Fibroblast of lung (primary cell): Measurements from ENCODE around the gene CTNND1. TPM values are rescaled to one million over a fixed set of nuclear protein-coding genes. Genes with fewer than 3 reads are reported as not detected.

Experiments used
- DNase-seq, 2 donors: peaks; one replicate each; pipeline versions ENCODE4 v3.0.0 to v3.0.0-alpha.2; 2010; ENCODE audit warnings: low read depth in 2 of 2
- H2AFZ ChIP-seq: 2 replicates; pipeline ENCODE4 v1.5.1; 2012; ENCODE audit warnings: low read length, control low read depth, inconsistent platforms
- H3K27ac ChIP-seq: 2 replicates; pipeline ENCODE4 v1.5.1; 2011; ENCODE audit warnings: low read length, control low read depth; ENCODE audit not compliant: insufficient read depth
- H3K27me3 ChIP-seq: 2 replicates; pipeline ENCODE4 v1.5.1; 2011; ENCODE audit warnings: mild to moderate bottlenecking, low read length; ENCODE audit not compliant: control insufficient read depth, insufficient read depth
- H3K36me3 ChIP-seq: 2 replicates; pipeline ENCODE4 v1.5.1; 2011; ENCODE audit warnings: low read length; ENCODE audit not compliant: control insufficient read depth, insufficient read depth
- H3K4me1 ChIP-seq: 2 replicates; pipeline ENCODE4 v1.5.1; 2011; ENCODE audit warnings: low read length; ENCODE audit not compliant: control insufficient read depth, insufficient read depth; ENCODE audit errors: extremely low read depth
- H3K4me2 ChIP-seq: 2 replicates; pipeline ENCODE4 v1.5.1; 2011; ENCODE audit warnings: low read length, control low read depth; ENCODE audit not compliant: insufficient read depth; ENCODE audit errors: extremely low read depth
- H3K4me3 ChIP-seq, 4 experiments: fragments of 200-600 bp in 1 of 4; sonication (generic) in 1 of 4; replicated peaks in 1 of 4; 2 replicates each; pipeline ENCODE4 v1.5.1; 2011 to 2016; ENCODE audit warnings: low read length in 4 of 4, low read depth in 3 of 4, mild to moderate bottlenecking in 3 of 4, control low read depth in 2 of 4, inconsistent platforms in 1 of 4, mixed read lengths in 1 of 4; ENCODE audit not compliant: insufficient read depth in 1 of 4; ENCODE audit errors: control extremely low read depth in 1 of 4
- H3K79me2 ChIP-seq: 2 replicates; pipeline ENCODE4 v1.5.1; 2012; ENCODE audit warnings: mild to moderate bottlenecking, low read length, inconsistent platforms; ENCODE audit not compliant: control insufficient read depth, insufficient read depth
- H3K9ac ChIP-seq: 2 replicates; pipeline ENCODE4 v1.5.1; 2011; ENCODE audit warnings: mild to moderate bottlenecking, low read length, control low read depth; ENCODE audit not compliant: insufficient read depth
- H3K9me3 ChIP-seq: 2 replicates; pipeline ENCODE4 v1.5.1; 2012; ENCODE audit warnings: low read depth, low read length; ENCODE audit not compliant: control insufficient read depth, insufficient read depth
- H4K20me1 ChIP-seq: 2 replicates; pipeline ENCODE4 v1.5.1; 2011; ENCODE audit warnings: low read length; ENCODE audit not compliant: control insufficient read depth, insufficient read depth; ENCODE audit errors: extremely low read depth
- CTCF ChIP-seq, 2 donors: IDR thresholded peaks in 1 of 2; conservative IDR thresholded peaks in 1 of 2; 1 replicate in 1 of 2; 2 replicates in 1 of 2; pipeline ENCODE4 v1.5.1; 2011 to 2012; ENCODE audit warnings: low read length in 2 of 2, control low read depth in 1 of 2, inconsistent platforms in 1 of 2, low read depth in 1 of 2, mild to moderate bottlenecking in 1 of 2
- EZH2 ChIP-seq: IDR thresholded peaks from 2 replicates; pipeline ENCODE4 v1.5.1; 2012; ENCODE audit warnings: low read length, control low read depth, mild to moderate bottlenecking; ENCODE audit errors: missing control alignments
- polyA plus RNA-seq, 2 donors: library from polyadenylated mRNA; depleted of rRNA in 1 of 2; stranded (reverse) in 1 of 2; unstranded in 1 of 2; fragments of >200 nt; gene quantifications; 2 replicates each; pipeline ENCODE4 v1.2.1, GENCODE V29; 2011 to 2012; ENCODE audit warnings: missing spikeins in 1 of 2
- total RNA-seq: library from RNA; depleted of rRNA; stranded (reverse); fragments of >200 nt; gene quantifications from 2 replicates; pipeline ENCODE4 v1.2.1, GENCODE V29; 2014

The CTNND1 gene
- total and polyA plus RNA-seq, 2 donors (not counting 1 experiment from before 2014, with no cell fraction given) = 103 to 190 TPM

DNA sequence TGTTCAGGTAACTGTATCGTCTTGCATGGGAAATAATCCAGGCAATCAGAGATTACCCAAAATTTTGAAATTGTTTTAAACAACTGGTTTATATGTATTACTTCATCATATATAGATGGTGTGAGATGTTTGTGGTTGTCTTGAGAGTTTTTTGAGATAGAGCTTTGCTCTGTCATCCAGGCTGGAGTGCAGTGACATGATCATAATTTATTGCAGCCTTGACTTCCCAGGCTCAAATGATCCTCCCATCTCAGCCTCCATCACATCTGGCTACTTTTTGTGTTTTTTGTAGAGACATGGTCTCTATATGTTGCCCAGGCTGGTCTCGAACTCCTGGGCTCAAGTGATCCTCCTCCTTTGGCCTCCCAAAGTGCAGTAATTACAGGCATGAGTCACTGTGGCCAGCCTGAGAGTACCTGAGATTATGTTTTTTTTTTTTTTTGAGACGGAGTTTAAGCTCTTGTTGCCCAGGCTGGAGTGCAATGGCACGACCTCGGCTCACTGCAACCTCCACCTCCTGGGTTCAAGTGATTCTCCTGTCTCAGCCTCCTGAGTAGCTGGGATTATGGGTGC is 11.5 kb downstream of the CTNND1 start:
- peaks cover 25% of the 10 kb centered on the region for H3K4me1 ChIP-seq
- TF ChIP-seq CTCF (conservative IDR thresholded peaks at IDR 0.05 in 1 of 2, IDR thresholded peaks at IDR 0.05 in 1 of 2; ENCODE audit: low read depth in 1 of 2, low read length in 2 of 2) = no peak
- no peak for TF ChIP-seq EZH2
- H3K9me3 ChIP-seq = no peaks in the 10 kb centered on the region
- H3K4me2 ChIP-seq = no peak overlapping the region
- no peak for DNase-seq
- no peaks in the 10 kb centered on the region for H3K36me3 ChIP-seq
- H3K79me2 ChIP-seq = peaks cover 93% of the 10 kb centered on the region
- no peak overlapping the region for H3K4me3 ChIP-seq
- H4K20me1 ChIP-seq = no peaks in the 10 kb centered on the region
- H2AFZ ChIP-seq = no peak overlapping the region
- H3K27me3 ChIP-seq = no peaks in the 10 kb centered on the region
- no peak overlapping the region for H3K27ac ChIP-seq
- H3K9ac ChIP-seq = no peak overlapping the region

DNA sequence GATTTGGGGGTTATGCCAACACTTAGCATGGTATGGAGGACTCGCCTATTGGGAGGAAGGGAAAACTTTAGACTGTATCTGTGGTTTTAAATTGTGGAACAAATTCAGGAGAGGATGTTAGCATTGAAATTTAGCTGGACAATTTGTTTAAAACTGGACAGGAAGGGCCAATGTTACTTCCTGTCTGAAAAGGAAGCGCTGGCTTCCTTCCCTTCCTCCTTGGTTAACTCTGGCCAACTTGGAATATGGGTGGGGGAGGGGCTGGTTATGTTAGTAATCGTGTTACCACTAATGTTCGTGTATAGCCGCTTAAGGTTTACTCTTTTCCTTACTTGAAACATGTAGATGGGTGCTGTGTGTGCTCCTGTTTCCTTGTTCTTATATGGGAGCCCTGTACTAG is 13.9 kb downstream of the CTNND1 start:
- Histone ChIP-seq H3K9me3 (no peaks in the 10 kb centered on the region), H3K79me2 (peaks cover 92% of the 10 kb centered on the region), H3K4me2 (peak overlapping the region; percentile 42), H2AFZ (no peak overlapping the region), H3K36me3 (no peaks in the 10 kb centered on the region), H3K27ac (peak overlapping the region; percentile 63), H3K4me3 (peak overlapping the region in 2 of 4 experiments; percentile 22 to 42), H3K4me1 (peaks cover 29% of the 10 kb centered on the region), H3K9ac (no peak overlapping the region), H4K20me1 (no peaks in the 10 kb centered on the region), H3K27me3 (no peaks in the 10 kb centered on the region)
- TF ChIP-seq CTCF (conservative IDR thresholded peaks at IDR 0.05 in 1 of 2, IDR thresholded peaks at IDR 0.05 in 1 of 2; ENCODE audit: low read depth in 1 of 2, low read length in 2 of 2) = no peak
- no peak for DNase-seq

DNA sequence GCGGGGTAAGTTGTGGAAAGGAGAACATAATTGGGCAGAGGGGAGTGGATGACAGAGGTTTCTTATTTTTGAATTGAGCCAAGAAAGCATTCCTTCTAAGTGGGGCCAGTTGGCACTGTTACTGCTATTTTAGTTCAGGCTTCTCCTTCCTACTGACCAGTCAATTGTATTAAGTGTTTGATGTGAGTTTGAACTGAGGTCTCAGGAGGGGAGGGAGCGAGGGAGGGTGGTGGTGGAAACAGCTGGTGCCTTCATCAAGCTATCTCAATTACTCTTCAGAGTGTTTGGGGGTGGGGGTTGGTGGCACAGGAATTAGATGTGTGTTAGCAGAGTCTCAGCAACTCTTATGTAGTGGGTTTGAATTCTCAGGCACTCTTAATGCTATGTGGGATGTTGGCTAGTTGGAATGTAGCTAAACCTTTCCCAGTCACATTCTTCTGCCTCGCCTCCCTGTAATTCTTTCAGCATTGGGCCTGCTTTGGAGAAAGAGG is 14.5 kb downstream of the CTNND1 start:
- TF ChIP-seq EZH2 (no peak), CTCF (conservative IDR thresholded peaks at IDR 0.05 in 1 of 2, IDR thresholded peaks at IDR 0.05 in 1 of 2; ENCODE audit: low read depth in 1 of 2, low read length in 2 of 2) (no peak)
- Histone ChIP-seq H2AFZ (no peak overlapping the region), H3K9me3 (no peaks in the 10 kb centered on the region), H3K4me2 (peak overlapping the region; percentile 42), H3K9ac (no peak overlapping the region), H3K79me2 (peaks cover 92% of the 10 kb centered on the region), H4K20me1 (no peaks in the 10 kb centered on the region), H3K27me3 (no peaks in the 10 kb centered on the region), H3K36me3 (no peaks in the 10 kb centered on the region), H3K4me1 (peaks cover 29% of the 10 kb centered on the region), H3K4me3 (peak overlapping the region in 1 of 4 experiments; percentile 42), H3K27ac (peak overlapping the region; percentile 63)
- peak in 1 of 2 donors; percentile 91 for DNase-seq
